PC-3 (cell line): Measurements from ENCODE around the gene PIH1D1. TPM values are rescaled to one million over a fixed set of nuclear protein-coding genes. Genes with fewer than 3 reads are reported as not detected.

Experiments
- ATAC-seq: fragments of 200-7000 bp; cut with Tn5 transposase; 2 replicates; pipeline ENCODE4 v1.9.1; 2020; ENCODE audit warnings: mild to moderate bottlenecking, moderate library complexity
- BruUV-seq: library from RNA; stranded (reverse); fragments of 400-500 nt; replicated peaks from 2 replicates; lab custom pipeline; 2021; lab: Mats Ljungman, UMichigan
- CTCF ChIA-PET: fragments of 300-600 bp; sonication (Branson Sonifier 250); formaldehyde crosslinking; loops from one replicate; lab custom pipeline; 2022; ENCODE audit warnings: antibody characterized with exemption; lab: Charles Lee
- POLR2A ChIA-PET: fragments of 300-600 bp; sonication (Branson Sonifier 250); formaldehyde crosslinking; loops from one replicate; lab custom pipeline; 2022; ENCODE audit warnings: antibody characterized with exemption; ENCODE audit not compliant: unreplicated experiment; lab: Charles Lee
- DNase-seq: peaks from one replicate; pipeline ENCODE4 v3.0.0-alpha.2; 2015
- H2AFZ ChIP-seq: fragments of 300-600 bp; sonication (generic); 2 replicates; pipeline ENCODE4 v1.6.0; 2016; ENCODE audit warnings: antibody characterized with exemption, low read length
- H3F3A ChIP-seq: fragments of 300-600 bp; sonication (generic); one replicate; pipeline ENCODE4 v1.6.0; 2017; ENCODE audit warnings: antibody characterized with exemption, low read length, control low read depth, mild to moderate bottlenecking; ENCODE audit not compliant: unreplicated experiment
- H3K27ac ChIP-seq: fragments of 300-600 bp; sonication (generic); 2 replicates; pipeline ENCODE4 v1.5.1; 2016; ENCODE audit warnings: mild to moderate bottlenecking, low read length
- H3K27me3 ChIP-seq: fragments of 300-600 bp; sonication (generic); 2 replicates; pipeline ENCODE4 v1.6.1; 2016; ENCODE audit warnings: low read length, mixed read lengths
- H3K36me3 ChIP-seq: fragments of 300-600 bp; sonication (generic); 2 replicates; pipeline ENCODE4 v1.6.1; 2016; ENCODE audit warnings: low read depth, mixed run types, low read length, mixed read lengths
- H3K4me1 ChIP-seq: fragments of 300-600 bp; sonication (generic); 2 replicates; pipeline ENCODE4 v1.5.1; 2016; ENCODE audit warnings: low read length; ENCODE audit not compliant: insufficient read depth
- H3K4me2 ChIP-seq: fragments of 300-600 bp; sonication (generic); 2 replicates; pipeline ENCODE4 v1.6.0; 2016; ENCODE audit warnings: low read length
- H3K4me3 ChIP-seq: fragments of 300-600 bp; sonication (generic); 2 replicates; pipeline ENCODE4 v1.5.1; 2016; ENCODE audit warnings: mild to moderate bottlenecking, low read length, mixed read lengths
- H3K79me2 ChIP-seq: fragments of 300-600 bp; sonication (generic); 2 replicates; pipeline ENCODE4 v1.6.1; 2017; ENCODE audit warnings: low read length, mixed read lengths
- H3K9ac ChIP-seq: fragments of 300-600 bp; sonication (generic); 2 replicates; pipeline ENCODE4 v1.6.0; 2016; ENCODE audit warnings: mild to moderate bottlenecking, low read length
- H3K9me2 ChIP-seq: fragments of 300-600 bp; sonication (generic); replicated peaks from 2 replicates; pipeline ENCODE4 v1.6.1; 2016; ENCODE audit warnings: mixed run types, low read length, mixed read lengths
- H3K9me3 ChIP-seq: fragments of 300-600 bp; sonication (generic); 2 replicates; pipeline ENCODE4 v1.6.1; 2016; ENCODE audit warnings: low read length, mixed read lengths
- H4K20me1 ChIP-seq: fragments of 300-600 bp; sonication (generic); 2 replicates; pipeline ENCODE4 v1.6.1; 2016; ENCODE audit warnings: low read length, mixed read lengths
- EZH2 ChIP-seq: fragments of 300-600 bp; sonication (generic); IDR thresholded peaks from one replicate; pipeline ENCODE4 v1.6.1; 2017; ENCODE audit warnings: antibody characterized with exemption, mild to moderate bottlenecking, low read length; ENCODE audit not compliant: unreplicated experiment
- EZH2phosphoT487 ChIP-seq: fragments of 300-600 bp; sonication (generic); IDR thresholded peaks from 2 replicates; pipeline ENCODE4 v1.6.1; 2018; ENCODE audit warnings: mild to moderate bottlenecking, antibody characterized with exemption, low read length, borderline replicate concordance
- intact Hi-C: fragments of 100-400 bp; cut with micrococcal nuclease; formaldehyde crosslinking; loops from 2 replicates; pipeline ENCODE4 v1.9.0; 2023
- total RNA-seq: library from RNA; depleted of rRNA; stranded (reverse); fragments of >200 nt; gene quantifications from 2 replicates; pipeline ENCODE4 v1.2.3, GENCODE V29; 2014
- TF ChIP-seq, protein P1 (sequence below): fragments of 300-600 bp; sonication (generic); conservative IDR thresholded peaks from 2 replicates; pipeline ENCODE4 v1.5.1; 2017; ENCODE audit warnings: antibody characterized with exemption, low read depth, mild to moderate bottlenecking, low read length

Gene PIH1D1
- total RNA-seq, 1 experiment from 2014 or later, result 171 TPM

DNA sequence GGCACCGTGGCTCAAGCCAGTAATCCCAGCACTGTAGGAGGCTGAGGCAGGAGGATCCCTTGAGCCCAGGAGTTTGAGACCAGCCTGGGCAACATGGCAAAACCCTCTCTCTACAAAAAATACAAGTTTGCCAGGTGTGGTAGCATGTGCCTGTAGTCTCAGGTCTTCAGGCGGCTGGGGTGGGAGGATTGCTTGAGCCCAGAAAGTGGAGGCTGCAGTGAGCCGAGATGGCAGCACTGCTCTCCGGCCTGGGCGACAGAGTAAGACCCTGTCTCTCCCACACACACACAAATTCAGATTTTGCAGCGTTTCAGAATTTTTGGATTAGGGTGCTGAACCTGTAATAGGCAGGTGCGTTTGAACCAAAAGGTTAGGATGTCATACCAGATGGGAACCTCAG lies 46.9 kb upstream of the PIH1D1 start:
- TF ChIP-seq, protein P1, sequence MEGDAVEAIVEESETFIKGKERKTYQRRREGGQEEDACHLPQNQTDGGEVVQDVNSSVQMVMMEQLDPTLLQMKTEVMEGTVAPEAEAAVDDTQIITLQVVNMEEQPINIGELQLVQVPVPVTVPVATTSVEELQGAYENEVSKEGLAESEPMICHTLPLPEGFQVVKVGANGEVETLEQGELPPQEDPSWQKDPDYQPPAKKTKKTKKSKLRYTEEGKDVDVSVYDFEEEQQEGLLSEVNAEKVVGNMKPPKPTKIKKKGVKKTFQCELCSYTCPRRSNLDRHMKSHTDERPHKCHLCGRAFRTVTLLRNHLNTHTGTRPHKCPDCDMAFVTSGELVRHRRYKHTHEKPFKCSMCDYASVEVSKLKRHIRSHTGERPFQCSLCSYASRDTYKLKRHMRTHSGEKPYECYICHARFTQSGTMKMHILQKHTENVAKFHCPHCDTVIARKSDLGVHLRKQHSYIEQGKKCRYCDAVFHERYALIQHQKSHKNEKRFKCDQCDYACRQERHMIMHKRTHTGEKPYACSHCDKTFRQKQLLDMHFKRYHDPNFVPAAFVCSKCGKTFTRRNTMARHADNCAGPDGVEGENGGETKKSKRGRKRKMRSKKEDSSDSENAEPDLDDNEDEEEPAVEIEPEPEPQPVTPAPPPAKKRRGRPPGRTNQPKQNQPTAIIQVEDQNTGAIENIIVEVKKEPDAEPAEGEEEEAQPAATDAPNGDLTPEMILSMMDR, result no peak
- TF ChIP-seq EZH2phosphoT487, result no peak
- TF ChIP-seq EZH2, result no peak
- no peak overlapping the region; the same call in 1 of the 2 replicates for H3K9ac ChIP-seq
- BruUV-seq, result no TSS peak
- H3K36me3 ChIP-seq, result peaks cover 35% of the 10 kb centered on the region
- H3K4me1 ChIP-seq, result peaks cover 22% of the 10 kb centered on the region
- H3K9me3 ChIP-seq, result no peaks in the 10 kb centered on the region
- no peak overlapping the region for H3K27ac ChIP-seq
- H4K20me1 ChIP-seq, result peaks cover 27% of the 10 kb centered on the region
- H3K79me2 ChIP-seq, result peaks cover 30% of the 10 kb centered on the region
- peak overlapping the region; percentile 94 for H3K4me3 ChIP-seq
- no peaks in the 10 kb centered on the region for H3K9me2 ChIP-seq
- no peaks in the 10 kb centered on the region for H3K27me3 ChIP-seq
- ATAC-seq (no peak), DNase-seq (no peak)
- intact Hi-C loops, result loop anchor here (5.0 kb wide), 1 partner anchor 179 kb away; the partner anchor contains the start of gene PRMT1
- H2AFZ ChIP-seq, result no peak overlapping the region
- peaks cover 30% of the 10 kb centered on the region for H3F3A ChIP-seq
- ChIA-PET POLR2A (no interaction called here), CTCF (no interaction called here)
- H3K4me2 ChIP-seq, result peak overlapping the region; percentile 97

DNA sequence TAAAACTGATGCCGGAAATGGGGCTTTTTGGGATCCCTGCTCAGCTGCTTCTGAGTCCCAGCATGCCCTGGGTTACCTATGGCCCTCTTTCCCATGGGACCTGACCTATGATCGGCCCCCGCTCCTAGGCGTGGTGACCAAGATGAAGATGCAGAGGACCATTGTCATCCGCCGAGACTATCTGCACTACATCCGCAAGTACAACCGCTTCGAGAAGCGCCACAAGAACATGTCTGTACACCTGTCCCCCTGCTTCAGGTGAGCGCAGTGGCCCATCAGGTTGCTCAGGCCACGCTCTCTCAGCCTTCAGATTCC lies 46.1 kb upstream of the PIH1D1 start:
- Histone ChIP-seq H3K4me1 (peaks cover 19% of the 10 kb centered on the region), H4K20me1 (peaks cover 27% of the 10 kb centered on the region), H3K79me2 (peaks cover 30% of the 10 kb centered on the region), H3K9me3 (no peaks in the 10 kb centered on the region), H3K4me3 (peak overlapping the region; percentile 94), H3K36me3 (peaks cover 35% of the 10 kb centered on the region), H3K9me2 (no peaks in the 10 kb centered on the region), H3K27me3 (no peaks in the 10 kb centered on the region), H3K27ac (0 out of 2 replicates have a peak overlapping the region, but pooled peaks have one; percentile 8), H3K4me2 (peak overlapping the region; percentile 97), H3F3A (peaks cover 36% of the 10 kb centered on the region), H2AFZ (no peak overlapping the region), H3K9ac (peak overlapping the region; percentile 98)
- TF ChIP-seq, protein P1, result no peak
- TF ChIP-seq EZH2phosphoT487 (no peak), EZH2 (no peak)
- ChIA-PET CTCF (no interaction called here), POLR2A (no interaction called here)
- no peak for ATAC-seq
- DNase-seq, result no peak
- intact Hi-C loops, result loop anchor here (2.0 to 5.0 kb wide), 2 partner anchors 143 to 180 kb away; partner anchors contain the start of genes PRMT1 and RRAS
- no TSS peak for BruUV-seq

DNA sequence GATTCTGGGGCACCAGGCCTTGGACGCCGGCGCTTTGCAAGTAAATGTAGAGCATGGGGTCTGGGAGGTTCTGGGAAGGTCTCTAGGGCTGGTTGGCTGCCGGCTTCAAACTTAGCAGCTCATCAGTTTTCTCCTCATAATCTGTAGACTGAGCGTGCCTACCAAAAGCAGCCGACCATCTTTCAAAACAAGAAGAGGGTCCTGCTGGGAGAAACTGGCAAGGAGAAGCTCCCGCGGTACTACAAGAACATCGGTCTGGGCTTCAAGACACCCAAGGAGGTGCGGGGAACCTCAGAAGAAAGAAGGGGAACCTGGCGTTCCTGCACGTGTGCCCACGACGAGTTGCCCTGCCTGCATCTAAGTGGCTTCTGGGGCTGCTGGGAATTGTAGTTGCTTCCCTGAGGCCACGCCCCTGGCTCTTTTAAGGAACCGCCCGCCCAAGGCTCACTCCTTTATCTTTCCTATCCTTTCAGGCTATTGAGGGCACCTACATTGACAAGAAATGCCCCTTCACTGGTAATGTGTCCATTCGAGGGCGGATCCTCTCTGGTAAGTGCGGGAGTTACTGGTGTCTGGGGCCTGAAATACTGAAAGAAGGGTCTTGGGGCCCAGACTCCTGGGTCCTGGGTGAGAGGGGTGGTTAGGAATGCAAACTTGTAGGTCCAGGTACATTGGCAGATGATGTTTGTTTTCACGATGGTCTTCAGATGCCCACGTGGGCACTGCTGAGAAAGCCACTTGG lies 45.6 kb upstream of the PIH1D1 start:
- TF ChIP-seq EZH2 (no peak), EZH2phosphoT487 (no peak)
- TF ChIP-seq, protein P1, result no peak
- no peak overlapping the region for H2AFZ ChIP-seq
- peak; percentile 65 for DNase-seq
- peaks cover 39% of the 10 kb centered on the region for H3K36me3 ChIP-seq
- ChIA-PET CTCF (no interaction called here), POLR2A (no interaction called here)
- no peaks in the 10 kb centered on the region for H3K9me3 ChIP-seq
- H3K27ac ChIP-seq, result peak overlapping the region; percentile 72
- peaks cover 30% of the 10 kb centered on the region for H3K79me2 ChIP-seq
- H3K4me1 ChIP-seq, result peaks cover 19% of the 10 kb centered on the region
- H3K27me3 ChIP-seq, result no peaks in the 10 kb centered on the region
- H3K4me2 ChIP-seq, result peak overlapping the region; percentile 97
- H3K4me3 ChIP-seq, result peak overlapping the region; percentile 94
- H4K20me1 ChIP-seq, result peaks cover 27% of the 10 kb centered on the region
- H3K9ac ChIP-seq, result peak overlapping the region; percentile 98
- no TSS peak for BruUV-seq
- no peak for ATAC-seq
- intact Hi-C loops, result loop anchor here (2.0 to 5.0 kb wide), 2 partner anchors 144 to 180 kb away; partner anchors contain the start of genes PRMT1 and RRAS
- peaks cover 41% of the 10 kb centered on the region for H3F3A ChIP-seq
- H3K9me2 ChIP-seq, result no peaks in the 10 kb centered on the region
